HepG2 (cell line): ENCODE results near the gene GRK4. TPM values are rescaled to one million over a fixed set of nuclear protein-coding genes. Genes with fewer than 3 reads are reported as not detected.

ENCODE experiments used
- BORCS8-MEF2B ChIP-seq: sonication (generic); formaldehyde crosslinking; IDR thresholded peaks from 2 replicates; pipeline ENCODE4 v1.8.0; 2022; ENCODE audit warnings: mild to moderate bottlenecking, missing genetic modification reagents
- ETV5 ChIP-seq: IDR thresholded peaks from 2 replicates; pipeline ENCODE4 v1.6.1; 2018; ENCODE audit warnings: missing biosample characterization, missing genetic modification reagents, inconsistent platforms, borderline replicate concordance
- HMGA1 ChIP-seq: sonication (generic); formaldehyde crosslinking; conservative IDR thresholded peaks from 2 replicates; pipeline ENCODE4 v1.4.0; 2020; ENCODE audit warnings: missing genetic modification reagents
- HNRNPH1 ChIP-seq: fragments of 200-400 bp; formaldehyde crosslinking; optimal IDR thresholded peaks from 2 replicates; pipeline ENCODE3; 2017; ENCODE audit warnings: mild to moderate bottlenecking, low read depth, low read length
- HNRNPL ChIP-seq: fragments of 200-400 bp; formaldehyde crosslinking; IDR thresholded peaks from 2 replicates; pipeline ENCODE4 v1.6.1; 2017; ENCODE audit warnings: mild to moderate bottlenecking, low read depth, low read length
- KDM5B ChIP-seq: sonication (generic); formaldehyde crosslinking; IDR thresholded peaks from 2 replicates; pipeline ENCODE4 v1.4.0; 2020; ENCODE audit warnings: missing genetic modification reagents, mild to moderate bottlenecking, borderline replicate concordance
- NCOA2 ChIP-seq: sonication (generic); formaldehyde crosslinking; IDR thresholded peaks from 2 replicates; pipeline ENCODE4 v1.8.0; 2022; ENCODE audit warnings: inconsistent platforms
- PAF1 ChIP-seq: IDR thresholded peaks from 2 replicates; pipeline ENCODE4 v1.6.1; 2016; ENCODE audit warnings: missing genetic modification reagents, missing compliant biosample characterization
- PHF5A ChIP-seq: IDR thresholded peaks from one replicate; pipeline ENCODE4 v1.6.1; 2018; ENCODE audit warnings: low read depth, missing genetic modification reagents; ENCODE audit not compliant: unreplicated experiment
- REXO4 ChIP-seq: sonication (generic); formaldehyde crosslinking; IDR thresholded peaks from 2 replicates; pipeline ENCODE4 v1.8.0; 2022; ENCODE audit warnings: missing genetic modification reagents, mild to moderate bottlenecking, borderline replicate concordance
- TEAD3 ChIP-seq: optimal IDR thresholded peaks from 2 replicates; pipeline ENCODE3; 2016; ENCODE audit warnings: borderline replicate concordance
- XRCC5 ChIP-seq: fragments of 200-400 bp; formaldehyde crosslinking; optimal IDR thresholded peaks from 2 replicates; pipeline ENCODE3; 2017; ENCODE audit warnings: mild to moderate bottlenecking, low read length
- ZFX ChIP-seq: sonication (generic); formaldehyde crosslinking; IDR thresholded peaks from 2 replicates; pipeline ENCODE4 v1.4.0; 2020; ENCODE audit warnings: mild to moderate bottlenecking, low read depth, missing genetic modification reagents, moderate library complexity
- ZNF484 ChIP-seq: sonication (generic); formaldehyde crosslinking; IDR thresholded peaks from 2 replicates; pipeline ENCODE4 v1.5.1; 2020; ENCODE audit warnings: mild to moderate bottlenecking, low read depth, missing genetic modification reagents, borderline replicate concordance
- ZNF546 ChIP-seq: sonication (generic); formaldehyde crosslinking; conservative IDR thresholded peaks from 2 replicates; pipeline ENCODE4 v1.8.1; 2023; ENCODE audit warnings: mild to moderate bottlenecking, missing genetic modification reagents
- ZNF570 ChIP-seq: sonication (generic); formaldehyde crosslinking; IDR thresholded peaks from 2 replicates; pipeline ENCODE4 v1.4.0; 2020; ENCODE audit warnings: mild to moderate bottlenecking, missing genetic modification reagents, borderline replicate concordance
- ZNF761 ChIP-seq: sonication (generic); formaldehyde crosslinking; conservative IDR thresholded peaks from 2 replicates; pipeline ENCODE4 v1.4.0; 2020; ENCODE audit warnings: mild to moderate bottlenecking, missing genetic modification reagents
- ZNF883 ChIP-seq: sonication (generic); formaldehyde crosslinking; IDR thresholded peaks from 2 replicates; pipeline ENCODE4 v1.5.1; 2020; ENCODE audit warnings: mild to moderate bottlenecking, missing genetic modification reagents; ENCODE audit errors: not compliant biosample characterization
- polyA plus RNA-seq, 8 experiments: library from polyadenylated mRNA; depleted of rRNA in 3 of 8; stranded (reverse) in 7 of 8; unstranded in 1 of 8; fragments of >200 nt; fragmentation: Illumina TruSeq in 4 of 8; extraction: Trizol in 4 of 8; gene quantifications; 2 replicates each; pipeline versions ENCODE4 v1.2.1 to v1.2.3, GENCODE V29; 2011 to 2016; ENCODE audit warnings: low read depth in 4 of 8, missing spikeins in 1 of 8, mixed read lengths in 1 of 8; ENCODE audit not compliant: insufficient read depth in 1 of 8
- total RNA-seq, 5 experiments: library from RNA; depleted of rRNA; stranded (reverse); fragments of >200 nt; fragmentation: Illumina TruSeq; extraction: Trizol; gene quantifications; 2 replicates each; pipeline ENCODE4 v1.2.3, GENCODE V29; 2016; ENCODE audit warnings: low read depth in 1 of 5
- TF ChIP-seq, protein P1 (sequence below): sonication (generic); formaldehyde crosslinking; IDR thresholded peaks from 2 replicates; pipeline ENCODE4 v1.5.0; 2020; ENCODE audit warnings: mild to moderate bottlenecking, missing genetic modification reagents, borderline replicate concordance
- TF ChIP-seq, protein P2 (sequence below): sonication (generic); formaldehyde crosslinking; conservative IDR thresholded peaks from 2 replicates; pipeline ENCODE4 v1.8.1; 2023; ENCODE audit warnings: missing genetic modification reagents
- TF ChIP-seq, protein P3 (sequence below): sonication (generic); formaldehyde crosslinking; IDR thresholded peaks from 2 replicates; pipeline ENCODE4 v1.8.0; 2022; ENCODE audit warnings: missing genetic modification reagents, mild to moderate bottlenecking, moderate library complexity, borderline replicate concordance

The GRK4 gene
- total and polyA plus RNA-seq, 2 of the 13 experiments (the other 11 are each of a cell fraction or from before 2014, with no cell fraction given), result 1.8 to 2.0 TPM

DNA sequence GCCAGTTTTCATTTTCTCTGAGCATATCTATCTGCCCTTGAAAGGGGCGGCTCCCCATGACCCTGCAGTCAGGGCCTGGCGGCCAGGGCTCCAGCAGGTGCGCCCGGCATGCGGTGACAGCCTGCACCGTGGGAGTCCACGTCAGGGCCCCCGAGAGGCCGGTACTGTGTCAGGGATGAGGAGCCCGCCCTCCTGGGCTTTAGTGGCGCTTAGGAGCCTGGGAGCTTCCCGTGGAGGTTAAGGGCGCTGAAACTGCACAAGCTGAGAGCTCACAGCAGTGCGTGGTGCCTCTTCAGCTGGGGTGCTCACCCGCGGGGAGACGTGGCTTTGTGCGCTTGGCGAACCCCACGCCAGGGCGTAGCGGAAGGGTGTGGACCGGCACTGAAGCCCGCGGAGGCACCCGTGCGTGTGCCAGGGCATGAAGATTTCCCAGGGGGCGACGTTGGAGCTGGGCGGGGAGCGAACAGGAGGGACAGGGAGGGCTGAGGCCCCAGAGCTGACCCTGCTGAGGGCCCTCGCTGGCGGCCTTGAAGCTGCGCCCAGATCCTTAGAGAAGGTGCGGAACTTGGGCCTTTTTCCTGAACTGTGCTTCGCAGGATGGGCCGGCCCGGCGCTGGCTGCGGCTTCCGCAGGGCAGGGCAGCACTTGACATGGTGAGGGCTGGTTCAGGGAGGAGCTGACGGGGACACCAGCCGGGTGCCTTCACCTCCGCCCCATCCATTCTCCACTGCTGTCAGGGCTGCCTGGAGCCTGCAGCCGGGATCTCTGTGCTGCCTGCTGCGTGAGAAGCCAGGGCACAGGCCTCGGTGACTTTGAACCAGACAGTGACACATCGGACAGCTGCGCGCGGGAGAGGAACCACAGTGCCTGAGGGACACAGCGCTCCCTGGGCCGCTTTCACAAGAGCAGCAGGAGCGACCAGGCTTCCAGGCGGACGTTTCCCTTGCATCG, 78.1 kb downstream of the GRK4 start (continued):
- TF ChIP-seq, protein P1, sequence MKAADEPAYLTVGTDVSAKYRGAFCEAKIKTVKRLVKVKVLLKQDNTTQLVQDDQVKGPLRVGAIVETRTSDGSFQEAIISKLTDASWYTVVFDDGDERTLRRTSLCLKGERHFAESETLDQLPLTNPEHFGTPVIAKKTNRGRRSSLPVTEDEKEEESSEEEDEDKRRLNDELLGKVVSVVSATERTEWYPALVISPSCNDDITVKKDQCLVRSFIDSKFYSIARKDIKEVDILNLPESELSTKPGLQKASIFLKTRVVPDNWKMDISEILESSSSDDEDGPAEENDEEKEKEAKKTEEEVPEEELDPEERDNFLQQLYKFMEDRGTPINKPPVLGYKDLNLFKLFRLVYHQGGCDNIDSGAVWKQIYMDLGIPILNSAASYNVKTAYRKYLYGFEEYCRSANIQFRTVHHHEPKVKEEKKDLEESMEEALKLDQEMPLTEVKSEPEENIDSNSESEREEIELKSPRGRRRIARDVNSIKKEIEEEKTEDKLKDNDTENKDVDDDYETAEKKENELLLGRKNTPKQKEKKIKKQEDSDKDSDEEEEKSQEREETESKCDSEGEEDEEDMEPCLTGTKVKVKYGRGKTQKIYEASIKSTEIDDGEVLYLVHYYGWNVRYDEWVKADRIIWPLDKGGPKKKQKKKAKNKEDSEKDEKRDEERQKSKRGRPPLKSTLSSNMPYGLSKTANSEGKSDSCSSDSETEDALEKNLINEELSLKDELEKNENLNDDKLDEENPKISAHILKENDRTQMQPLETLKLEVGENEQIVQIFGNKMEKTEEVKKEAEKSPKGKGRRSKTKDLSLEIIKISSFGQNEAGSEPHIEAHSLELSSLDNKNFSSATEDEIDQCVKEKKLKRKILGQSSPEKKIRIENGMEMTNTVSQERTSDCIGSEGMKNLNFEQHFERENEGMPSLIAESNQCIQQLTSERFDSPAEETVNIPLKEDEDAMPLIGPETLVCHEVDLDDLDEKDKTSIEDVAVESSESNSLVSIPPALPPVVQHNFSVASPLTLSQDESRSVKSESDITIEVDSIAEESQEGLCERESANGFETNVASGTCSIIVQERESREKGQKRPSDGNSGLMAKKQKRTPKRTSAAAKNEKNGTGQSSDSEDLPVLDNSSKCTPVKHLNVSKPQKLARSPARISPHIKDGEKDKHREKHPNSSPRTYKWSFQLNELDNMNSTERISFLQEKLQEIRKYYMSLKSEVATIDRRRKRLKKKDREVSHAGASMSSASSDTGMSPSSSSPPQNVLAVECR (CRISPR knock-in tag), result peak; percentile 61
- TF ChIP-seq PHF5A (CRISPR knock-in tag), result no peak
- TF ChIP-seq ZNF761 (CRISPR knock-in tag), result 0 out of 2 replicates have a peak, but pooled peaks have one; percentile 41
- TF ChIP-seq HNRNPL, result 0 out of 2 replicates have a peak, but pooled peaks have one; percentile 30
- 0 out of 2 replicates have a peak, but pooled peaks have one; percentile 30 for TF ChIP-seq ZNF546 (CRISPR knock-in tag)
- TF ChIP-seq TEAD3 (CRISPR knock-in tag), result no peak
- TF ChIP-seq HNRNPH1, result no peak
- TF ChIP-seq BORCS8-MEF2B, result no peak
- peak; percentile 79 for TF ChIP-seq ZFX (CRISPR knock-in tag)
- TF ChIP-seq KDM5B (CRISPR knock-in tag), result no peak; the same call in 1 of the 2 replicates
- TF ChIP-seq ZNF883 (CRISPR knock-in tag), result no peak
- TF ChIP-seq XRCC5, result peak; percentile 54
- no peak for TF ChIP-seq PAF1 (CRISPR knock-in tag)
- TF ChIP-seq, protein P2, sequence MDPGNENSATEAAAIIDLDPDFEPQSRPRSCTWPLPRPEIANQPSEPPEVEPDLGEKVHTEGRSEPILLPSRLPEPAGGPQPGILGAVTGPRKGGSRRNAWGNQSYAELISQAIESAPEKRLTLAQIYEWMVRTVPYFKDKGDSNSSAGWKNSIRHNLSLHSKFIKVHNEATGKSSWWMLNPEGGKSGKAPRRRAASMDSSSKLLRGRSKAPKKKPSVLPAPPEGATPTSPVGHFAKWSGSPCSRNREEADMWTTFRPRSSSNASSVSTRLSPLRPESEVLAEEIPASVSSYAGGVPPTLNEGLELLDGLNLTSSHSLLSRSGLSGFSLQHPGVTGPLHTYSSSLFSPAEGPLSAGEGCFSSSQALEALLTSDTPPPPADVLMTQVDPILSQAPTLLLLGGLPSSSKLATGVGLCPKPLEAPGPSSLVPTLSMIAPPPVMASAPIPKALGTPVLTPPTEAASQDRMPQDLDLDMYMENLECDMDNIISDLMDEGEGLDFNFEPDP (CRISPR knock-in tag), result no peak
- TF ChIP-seq, protein P3, sequence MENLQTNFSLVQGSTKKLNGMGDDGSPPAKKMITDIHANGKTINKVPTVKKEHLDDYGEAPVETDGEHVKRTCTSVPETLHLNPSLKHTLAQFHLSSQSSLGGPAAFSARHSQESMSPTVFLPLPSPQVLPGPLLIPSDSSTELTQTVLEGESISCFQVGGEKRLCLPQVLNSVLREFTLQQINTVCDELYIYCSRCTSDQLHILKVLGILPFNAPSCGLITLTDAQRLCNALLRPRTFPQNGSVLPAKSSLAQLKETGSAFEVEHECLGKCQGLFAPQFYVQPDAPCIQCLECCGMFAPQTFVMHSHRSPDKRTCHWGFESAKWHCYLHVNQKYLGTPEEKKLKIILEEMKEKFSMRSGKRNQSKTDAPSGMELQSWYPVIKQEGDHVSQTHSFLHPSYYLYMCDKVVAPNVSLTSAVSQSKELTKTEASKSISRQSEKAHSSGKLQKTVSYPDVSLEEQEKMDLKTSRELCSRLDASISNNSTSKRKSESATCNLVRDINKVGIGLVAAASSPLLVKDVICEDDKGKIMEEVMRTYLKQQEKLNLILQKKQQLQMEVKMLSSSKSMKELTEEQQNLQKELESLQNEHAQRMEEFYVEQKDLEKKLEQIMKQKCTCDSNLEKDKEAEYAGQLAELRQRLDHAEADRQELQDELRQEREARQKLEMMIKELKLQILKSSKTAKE, result no peak
- no peak for TF ChIP-seq ETV5 (CRISPR knock-in tag)
- TF ChIP-seq HMGA1 (CRISPR knock-in tag), result no peak
- TF ChIP-seq ZNF484, result no peak
- no peak for TF ChIP-seq NCOA2 (CRISPR knock-in tag)
- TF ChIP-seq ZNF570 (CRISPR knock-in tag), result no peak
- TF ChIP-seq REXO4 (CRISPR knock-in tag), result no peak
